Neutrophil (primary cell): Measurements from ENCODE around the gene LAMP5.

ENCODE experiments used
- H3K27ac ChIP-seq: fragments of 200-600 bp; sonication (generic); 2 replicates; pipeline ENCODE4 v1.5.1; 2016; ENCODE audit warnings: mild to moderate bottlenecking, moderate library complexity
- H3K27me3 ChIP-seq: fragments of 200-600 bp; sonication (generic); 2 replicates; pipeline ENCODE4 v1.6.0; 2016; ENCODE audit warnings: mild to moderate bottlenecking
- H3K36me3 ChIP-seq: fragments of 200-600 bp; sonication (generic); 2 replicates; pipeline ENCODE4 v1.5.1; 2017
- H3K4me1 ChIP-seq, 2 experiments: fragments of 200-600 bp in 1 of 2; sonication (generic) in 1 of 2; 1 replicate in 1 of 2; 2 replicates in 1 of 2; pipeline versions ENCODE4 v1.5.1 to v1.6.1; 2013 to 2016; ENCODE audit warnings: low read depth in 1 of 2, low read length in 1 of 2, mild to moderate bottlenecking in 1 of 2, moderate library complexity in 1 of 2; ENCODE audit not compliant: control insufficient read depth in 1 of 2, insufficient read depth in 1 of 2
- H3K4me3 ChIP-seq, 2 experiments: fragments of 200-600 bp in 1 of 2; sonication (generic) in 1 of 2; 1 replicate in 1 of 2; 2 replicates in 1 of 2; pipeline ENCODE4 v1.5.1; 2013 to 2016; ENCODE audit warnings: low read depth in 1 of 2, low read length in 1 of 2, mild to moderate bottlenecking in 1 of 2, moderate library complexity in 1 of 2
- H3K9me3 ChIP-seq: fragments of 200-600 bp; sonication (generic); 2 replicates; pipeline ENCODE4 v1.5.1; 2016
- CTCF ChIP-seq: fragments of 200-600 bp; sonication (generic); IDR thresholded peaks from 2 replicates; pipeline ENCODE4 v1.5.1; 2016; ENCODE audit warnings: antibody characterized with exemption

Gene LAMP5

GRCh38 chr20:9491324-9491723 lies 23.1 kb upstream of the LAMP5 start:
- H3K36me3 ChIP-seq = no peaks in the 10 kb centered on the region
- TF ChIP-seq CTCF = no peak
- no peaks in the 10 kb centered on the region for H3K9me3 ChIP-seq
- H3K27ac ChIP-seq = no peak overlapping the region
- H3K4me3 ChIP-seq = no peak overlapping the region
- peaks cover 7% of the 10 kb centered on the region for H3K27me3 ChIP-seq
- H3K4me1 ChIP-seq = no peaks in the 10 kb centered on the region

DNA sequence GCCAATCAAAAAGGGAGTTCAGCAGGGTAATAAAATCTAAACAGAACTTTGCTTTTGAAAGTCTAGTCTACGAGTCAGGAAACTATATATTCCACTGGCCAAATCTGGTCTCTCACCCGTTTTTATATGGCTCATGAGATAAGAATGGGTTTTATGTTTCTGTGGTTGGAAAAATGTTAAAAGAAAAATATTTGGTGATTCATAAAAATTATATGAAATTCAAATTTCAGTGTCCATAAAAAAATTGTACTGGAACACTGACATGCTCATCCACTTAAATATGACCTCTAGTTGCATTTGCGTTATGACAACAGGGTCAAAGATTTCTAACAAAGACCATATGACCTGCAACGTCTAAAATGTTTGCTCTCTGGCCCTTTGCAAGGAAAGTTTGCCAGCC lies 22.3 kb upstream of the LAMP5 start:
- no peak overlapping the region for H3K4me3 ChIP-seq
- H3K4me1 ChIP-seq = no peaks in the 10 kb centered on the region
- TF ChIP-seq CTCF = no peak
- H3K9me3 ChIP-seq = no peaks in the 10 kb centered on the region
- H3K36me3 ChIP-seq = no peaks in the 10 kb centered on the region
- H3K27me3 ChIP-seq = peaks cover 7% of the 10 kb centered on the region
- H3K27ac ChIP-seq = no peak overlapping the region

GRCh38 chr20:9493803-9494202 lies 20.6 kb upstream of the LAMP5 start:
- no peaks in the 10 kb centered on the region for H3K9me3 ChIP-seq
- no peak for TF ChIP-seq CTCF
- no peaks in the 10 kb centered on the region for H3K36me3 ChIP-seq
- H3K4me1 ChIP-seq = no peaks in the 10 kb centered on the region
- no peak overlapping the region for H3K4me3 ChIP-seq
- H3K27me3 ChIP-seq = no peaks in the 10 kb centered on the region
- no peak overlapping the region for H3K27ac ChIP-seq

GRCh38 chr20:9495701-9496100 lies 18.7 kb upstream of the LAMP5 start:
- TF ChIP-seq CTCF = no peak
- H3K4me1 ChIP-seq = no peaks in the 10 kb centered on the region
- H3K27me3 ChIP-seq = peaks cover 2% of the 10 kb centered on the region
- no peak overlapping the region for H3K4me3 ChIP-seq
- no peaks in the 10 kb centered on the region for H3K36me3 ChIP-seq
- no peak overlapping the region for H3K27ac ChIP-seq
- no peaks in the 10 kb centered on the region for H3K9me3 ChIP-seq

DNA sequence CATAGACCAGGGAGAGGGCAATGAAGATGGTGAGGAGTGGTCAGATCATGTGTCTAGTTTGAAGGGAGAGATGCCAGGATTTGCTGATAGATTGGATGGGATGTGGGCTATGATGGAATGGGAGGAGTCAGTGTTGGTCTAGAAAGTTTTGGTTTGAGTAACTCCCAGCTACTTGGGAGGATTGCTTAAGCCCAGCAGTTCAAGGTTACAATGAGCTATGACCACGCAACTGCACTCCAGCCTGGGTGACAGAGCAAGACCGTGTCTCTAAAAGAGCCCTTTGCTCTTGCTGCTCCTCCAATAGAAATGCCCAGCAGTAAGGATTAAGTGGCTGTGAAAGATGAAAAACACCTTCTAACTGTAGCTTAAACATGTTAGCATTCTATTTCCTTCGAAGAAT lies 18.2 kb upstream of the LAMP5 start:
- H3K27ac ChIP-seq = no peak overlapping the region
- no peak overlapping the region for H3K4me3 ChIP-seq
- no peaks in the 10 kb centered on the region for H3K9me3 ChIP-seq
- H3K36me3 ChIP-seq = no peaks in the 10 kb centered on the region
- no peaks in the 10 kb centered on the region for H3K4me1 ChIP-seq
- no peak for TF ChIP-seq CTCF
- H3K27me3 ChIP-seq = peaks cover 7% of the 10 kb centered on the region

GRCh38 chr20:9498322-9498721 lies 16.1 kb upstream of the LAMP5 start:
- H3K9me3 ChIP-seq = no peaks in the 10 kb centered on the region
- TF ChIP-seq CTCF = no peak
- no peaks in the 10 kb centered on the region for H3K36me3 ChIP-seq
- no peak overlapping the region for H3K4me3 ChIP-seq
- H3K27me3 ChIP-seq = peaks cover 29% of the 10 kb centered on the region
- H3K27ac ChIP-seq = no peak overlapping the region
- H3K4me1 ChIP-seq = no peaks in the 10 kb centered on the region
